Inferior parietal cortex (tissue), 1 donor: ENCODE results near the gene RP9.
"Not testable (repeated sequence)": the region's sequence is repeated elsewhere in the genome, so short reads cannot be mapped to it uniquely, and the experiment has no call there.

Source experiments
- DNase-seq: peaks from one replicate; pipeline ENCODE4 v3.0.0-alpha.2; 2016; ENCODE audit errors: extremely low spot score

RP9 gene

DNA sequence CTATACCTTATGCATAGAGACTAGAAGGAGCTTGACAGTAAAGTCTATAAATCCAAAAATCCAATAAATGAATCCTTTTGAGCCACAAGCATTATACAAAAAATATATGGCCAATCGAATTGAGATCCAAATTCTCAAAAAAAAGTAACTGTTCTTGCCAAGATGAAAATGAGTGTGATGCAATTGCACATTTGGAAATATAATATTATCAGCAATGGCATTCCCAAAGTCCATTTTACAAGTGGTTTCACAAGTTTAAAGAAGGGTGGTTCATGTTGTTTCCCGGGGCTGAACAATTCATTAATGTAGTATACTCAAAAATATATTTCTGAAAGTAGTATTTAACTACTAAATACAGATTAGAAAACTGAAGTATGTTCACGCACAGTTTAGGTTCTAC, 7.3 kb downstream of the RP9 start:
- DNase-seq: no peak

- no peak for DNase-seq
These were observed 8.4 kb downstream of the RP9 start for GRCh38 chr7:33100770-33101169.

DNA sequence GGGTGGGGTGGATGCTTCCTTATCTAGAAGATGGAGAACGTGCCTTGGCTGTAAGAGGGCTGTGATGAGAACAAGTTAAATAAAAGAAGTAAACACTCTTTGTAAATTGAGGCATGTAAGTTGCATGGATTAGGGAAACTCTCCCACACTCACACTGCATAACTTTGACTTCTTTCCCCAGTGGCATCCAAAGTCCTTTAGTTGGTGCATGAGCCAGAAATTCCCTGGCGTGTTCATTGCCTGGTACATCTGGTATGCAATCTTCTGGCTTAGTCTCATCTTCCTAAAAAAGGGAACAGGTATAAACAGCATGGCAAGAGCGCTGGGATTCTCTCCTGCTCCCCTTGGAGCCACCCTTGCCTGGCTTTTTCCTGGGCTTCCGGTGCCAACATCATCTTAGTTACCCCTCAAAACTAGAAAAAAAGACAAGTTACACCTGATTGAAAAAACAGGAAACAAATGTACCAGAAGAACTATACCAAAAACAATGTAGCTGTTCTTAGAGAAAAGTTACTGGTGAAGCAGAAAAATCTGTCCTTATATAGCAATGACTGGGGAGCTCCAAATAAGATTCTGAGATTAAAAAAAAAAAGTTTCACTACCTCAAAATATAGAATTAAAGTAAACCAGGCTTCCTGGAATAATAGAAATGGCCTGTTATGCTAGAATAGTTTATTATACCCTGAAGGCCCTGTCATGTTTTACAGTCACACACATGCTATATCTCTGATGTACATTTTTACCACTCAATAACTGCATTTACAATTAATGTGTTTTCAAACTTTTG, 9.9 kb downstream of the RP9 start:
- DNase-seq: no peak

- not testable (repeated sequence) for DNase-seq
These were observed 14.4 kb downstream of the RP9 start for GRCh38 chr7:33094745-33095275.

DNA sequence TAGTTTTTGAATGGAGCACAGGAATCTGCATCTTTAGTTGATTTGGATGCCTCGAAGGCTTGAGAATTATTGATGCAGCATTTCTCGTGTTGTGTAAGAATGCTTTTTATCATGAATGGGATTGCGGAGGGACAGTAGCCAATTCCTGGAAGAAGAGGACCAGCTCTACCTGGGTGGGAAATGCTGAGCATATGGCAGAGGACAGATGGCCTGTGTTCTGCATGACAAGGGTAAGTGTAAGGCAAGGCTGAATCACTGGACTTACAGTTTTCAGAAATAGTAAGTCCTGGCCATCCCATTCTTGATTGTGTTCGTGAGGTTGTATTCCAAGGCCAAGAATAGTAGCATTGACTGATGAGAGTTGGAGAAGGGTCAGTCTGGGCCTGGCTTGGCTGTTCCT, 15.9 kb downstream of the RP9 start:
- DNase-seq: no peak

GRCh38 chr7:33091641-33092191, 17.5 kb downstream of the RP9 start:
- DNase-seq: no peak

- no peak for DNase-seq
These were observed 18.1 kb downstream of the RP9 start for GRCh38 chr7:33091111-33091531.

- DNase-seq: no peak
These were observed 20.1 kb downstream of the RP9 start for GRCh38 chr7:33089142-33089541.

- DNase-seq: no peak
These were observed 21.3 kb downstream of the RP9 start for GRCh38 chr7:33087858-33088257.

DNA sequence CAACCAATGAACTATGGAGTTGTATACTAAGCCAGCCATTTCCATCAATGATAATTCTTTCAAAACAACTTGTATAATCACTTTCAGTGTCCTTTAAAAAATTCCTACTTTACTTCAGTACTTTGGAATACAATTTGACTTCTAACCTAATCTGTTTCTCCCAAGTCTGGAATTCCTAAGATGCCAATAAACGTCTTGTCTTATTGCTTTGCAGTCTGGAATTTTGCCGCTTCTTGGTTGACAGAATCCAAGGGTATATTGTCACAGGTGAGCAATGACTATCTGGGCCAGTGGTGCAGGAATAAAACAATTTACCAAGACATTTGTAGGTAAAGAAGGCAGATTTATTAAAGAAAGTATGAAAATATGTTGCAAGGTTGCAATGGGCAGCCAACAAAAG, 21.8 kb downstream of the RP9 start:
- DNase-seq: no peak

DNA sequence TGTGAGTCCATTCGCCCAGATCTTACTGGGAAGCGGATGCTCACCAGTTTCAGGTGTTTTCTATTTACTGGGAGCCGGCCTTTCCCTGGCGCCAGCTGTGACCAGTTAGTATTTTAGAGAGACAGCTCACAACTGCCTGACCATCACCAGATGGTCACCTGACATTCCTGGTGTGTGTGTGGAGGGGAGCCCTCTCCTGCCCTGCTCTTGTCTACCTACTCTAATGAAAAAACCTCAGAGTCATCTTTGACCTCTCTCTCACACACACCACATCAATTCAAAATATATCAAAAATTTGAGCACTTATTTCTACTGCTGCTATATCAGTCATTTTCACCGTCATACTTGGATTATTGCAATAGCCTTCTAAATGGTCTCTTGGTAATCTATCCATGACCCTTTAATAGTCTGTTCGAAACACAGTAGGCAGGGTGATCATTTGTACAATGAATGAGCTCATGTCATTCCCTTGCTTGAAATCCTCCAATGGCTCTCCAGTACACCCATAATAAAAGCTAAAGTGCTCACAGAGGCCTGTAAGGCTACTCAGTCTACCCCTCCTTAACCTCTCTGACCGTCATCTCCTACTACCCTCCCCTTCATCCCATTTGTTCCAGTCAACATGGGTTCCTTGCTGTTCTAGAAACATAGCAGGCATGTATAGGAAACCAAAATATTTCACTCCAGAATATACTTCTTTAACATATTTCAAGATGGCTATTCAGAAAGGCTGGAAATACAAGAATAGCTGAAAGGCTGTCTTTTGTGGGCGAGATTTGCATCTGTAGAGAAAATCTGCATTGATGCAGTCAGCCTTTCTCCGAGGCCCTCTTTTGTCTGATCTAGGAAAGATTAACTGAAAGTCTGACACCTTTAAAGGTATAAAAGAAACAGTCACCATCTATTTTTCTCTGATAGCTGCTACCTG, 29.2 kb downstream of the RP9 start:
- DNase-seq: no peak

DNA sequence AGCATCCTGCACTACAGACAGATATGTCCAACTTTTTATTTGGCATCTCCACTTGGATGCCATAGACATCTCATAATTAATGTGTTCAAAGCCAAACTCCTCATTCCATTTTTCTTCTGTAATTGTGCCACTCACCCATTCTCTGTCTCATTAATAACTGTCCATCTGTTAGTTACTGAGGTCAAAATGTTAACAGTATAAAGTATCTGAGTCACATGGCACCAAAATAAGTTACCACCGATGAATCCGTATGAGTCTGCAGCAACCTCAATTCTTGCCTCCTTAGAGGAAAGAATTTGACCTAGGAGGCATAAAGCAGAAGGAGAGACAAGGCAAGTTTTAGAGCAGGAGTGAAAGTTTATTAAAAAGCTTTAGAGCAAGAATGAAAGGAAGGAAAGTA, 30.1 kb downstream of the RP9 start:
- no peak for DNase-seq

GRCh38 chr7:33076737-33077136, 32.5 kb downstream of the RP9 start:
- DNase-seq: no peak

DNA sequence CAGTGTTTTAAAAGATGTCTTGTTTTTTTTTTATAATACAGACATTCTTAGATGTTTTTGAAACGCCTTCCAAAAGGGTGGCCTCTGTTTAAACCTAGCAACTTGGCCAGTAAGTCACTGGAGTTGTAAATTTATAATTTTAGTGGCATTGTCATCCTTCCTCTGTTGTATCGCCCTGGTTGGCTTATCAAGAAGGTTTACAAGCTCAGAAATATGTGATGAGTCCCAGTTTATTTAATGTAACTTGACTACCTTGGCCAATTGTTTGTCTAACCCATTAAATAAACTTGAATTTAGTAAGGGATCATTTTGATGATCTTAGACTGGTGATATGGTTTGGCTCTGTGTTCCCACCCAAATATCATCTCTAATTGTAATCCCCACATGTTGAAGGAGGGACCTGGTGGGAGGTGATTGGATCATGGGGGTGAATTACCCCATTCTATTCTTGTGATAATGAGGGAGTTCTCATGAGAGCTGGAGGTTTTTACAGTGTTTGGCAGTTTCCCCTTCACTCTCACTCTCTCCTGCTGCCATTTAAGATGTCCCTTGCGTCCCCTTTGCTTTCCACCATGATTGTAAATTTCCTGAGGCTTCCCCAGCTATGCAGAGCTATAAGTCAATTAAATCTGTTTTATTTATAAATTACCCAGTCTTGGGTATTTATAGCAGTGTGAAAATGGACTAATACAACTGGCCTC, 33.2 kb downstream of the RP9 start:
- DNase-seq: no peak

- DNase-seq: no peak
These were observed 36.0 kb downstream of the RP9 start for GRCh38 chr7:33073243-33073642.

DNA sequence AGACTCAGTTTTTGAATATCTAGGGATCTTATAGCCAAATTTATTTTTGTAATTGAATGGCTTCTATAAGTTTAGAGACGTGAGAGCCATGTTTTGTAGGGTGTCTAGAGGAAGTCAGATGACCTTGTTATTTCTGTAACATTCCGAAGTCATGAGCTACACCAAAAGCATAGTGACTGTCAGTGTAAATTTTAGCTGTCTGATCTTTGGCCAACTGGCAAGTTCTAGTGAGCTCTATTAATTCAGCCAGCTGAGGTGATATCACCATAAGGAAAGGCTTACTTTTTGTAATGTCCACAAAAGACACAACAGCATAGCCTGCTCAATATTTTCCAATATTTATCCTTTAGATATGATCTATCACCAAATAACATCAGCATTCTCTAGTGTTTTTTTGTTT, 36.7 kb downstream of the RP9 start:
- DNase-seq: no peak

- no peak for DNase-seq
These were observed 38.4 kb downstream of the RP9 start for GRCh38 chr7:33070831-33071230.

- DNase-seq: no peak
These were observed 38.9 kb downstream of the RP9 start for GRCh38 chr7:33070277-33070676.

DNA sequence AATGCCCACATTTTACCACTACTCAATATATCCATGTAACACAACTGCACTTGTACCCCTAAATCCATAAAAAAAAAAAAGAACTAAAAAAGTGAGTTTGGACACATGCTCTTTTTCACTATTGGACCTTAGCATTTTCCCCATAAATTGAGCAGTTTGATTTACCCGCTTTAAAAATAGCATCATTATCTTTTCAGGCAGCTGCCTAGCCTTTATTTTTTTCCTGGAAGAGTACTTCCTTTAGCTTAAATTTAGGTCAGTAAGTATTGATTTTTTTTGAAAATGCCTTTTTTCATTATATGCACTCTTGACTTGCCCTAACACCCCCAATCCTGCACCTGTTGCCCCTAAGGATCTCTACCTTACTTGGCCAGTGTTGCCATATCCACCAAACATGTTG, 41.3 kb downstream of the RP9 start:
- no peak for DNase-seq

DNA sequence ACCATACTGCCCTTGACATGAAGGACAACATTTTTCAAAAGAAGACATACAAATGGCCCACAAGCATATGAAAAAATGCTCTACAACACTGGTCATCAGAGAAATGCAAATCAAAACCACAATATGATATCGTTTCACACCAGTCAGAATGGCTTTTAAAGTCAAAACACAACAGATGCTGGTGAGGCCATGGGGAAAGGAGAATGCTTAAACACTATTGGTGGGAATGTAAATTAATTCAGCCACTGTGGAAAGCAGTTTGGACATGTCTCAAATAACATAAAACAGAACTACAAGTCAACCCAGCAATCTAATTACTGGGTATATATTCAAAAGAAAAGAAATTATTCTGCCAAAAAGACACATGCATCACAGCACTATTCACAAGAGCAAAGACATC, 42.4 kb downstream of the RP9 start:
- DNase-seq: no peak

DNA sequence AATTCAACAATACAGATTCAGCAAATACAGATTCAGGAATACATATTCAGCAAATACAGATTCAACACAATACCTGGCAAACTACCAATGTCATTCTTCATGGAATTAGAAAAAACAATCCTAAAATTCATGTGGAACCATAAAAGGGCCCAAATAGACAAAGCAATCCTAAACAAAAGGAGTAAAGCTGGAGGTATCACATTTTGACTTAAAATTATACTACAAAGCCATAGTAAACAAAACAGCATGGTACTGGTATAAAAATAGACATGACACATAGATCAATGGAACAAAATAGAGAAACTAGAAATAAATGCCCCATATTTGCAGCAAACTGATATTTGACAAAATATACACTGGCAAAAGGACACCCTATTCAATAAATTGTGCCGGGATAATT, 43.2 kb downstream of the RP9 start:
- no peak for DNase-seq
